ENCODE measurements around the gene SERPINA5.
"Not testable (repeated sequence)": the region's sequence is repeated elsewhere in the genome, so short reads cannot be mapped to it uniquely, and the experiment has no call there.

Gene SERPINA5

DNA sequence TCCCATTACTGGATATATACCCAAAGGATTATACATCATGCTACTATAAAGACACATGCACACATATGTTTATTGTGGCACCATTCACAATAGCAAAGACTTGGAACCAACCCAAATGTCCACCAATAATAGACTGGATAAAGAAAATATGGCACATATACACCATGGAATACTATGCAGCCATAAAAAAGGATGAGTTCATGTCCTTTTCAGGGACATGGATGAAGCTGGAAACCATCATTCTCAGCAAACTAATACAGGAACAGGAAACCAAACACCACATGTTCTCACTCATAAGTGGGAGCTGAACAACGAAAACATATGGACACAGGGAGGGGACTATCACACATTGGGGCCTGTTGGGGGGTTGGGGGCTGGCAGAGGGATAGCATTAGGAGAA, 27.7 kb downstream of the SERPINA5 start:
- DNase-seq = not testable (repeated sequence)

DNA sequence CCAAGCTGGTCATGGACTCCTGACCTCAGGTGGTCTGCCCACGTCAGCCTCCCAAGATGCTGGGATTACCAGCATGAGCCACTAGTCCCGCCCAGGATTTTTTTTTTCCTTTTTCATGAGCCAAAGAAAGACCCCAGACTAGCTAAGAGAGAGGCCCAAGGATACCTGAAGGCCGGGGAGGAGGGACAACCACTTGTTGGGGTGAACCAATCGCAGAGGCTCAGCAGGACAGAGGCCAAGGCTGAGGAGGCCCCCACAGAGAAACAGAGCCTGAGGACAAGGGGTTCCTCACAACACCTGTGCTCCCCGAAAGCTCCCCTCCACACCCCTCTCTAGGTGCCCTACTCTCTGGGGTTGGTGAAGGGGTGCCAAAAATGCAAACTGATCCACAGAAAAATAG, 30.0 kb downstream of the SERPINA5 start:
- DNase-seq = no peak

DNA sequence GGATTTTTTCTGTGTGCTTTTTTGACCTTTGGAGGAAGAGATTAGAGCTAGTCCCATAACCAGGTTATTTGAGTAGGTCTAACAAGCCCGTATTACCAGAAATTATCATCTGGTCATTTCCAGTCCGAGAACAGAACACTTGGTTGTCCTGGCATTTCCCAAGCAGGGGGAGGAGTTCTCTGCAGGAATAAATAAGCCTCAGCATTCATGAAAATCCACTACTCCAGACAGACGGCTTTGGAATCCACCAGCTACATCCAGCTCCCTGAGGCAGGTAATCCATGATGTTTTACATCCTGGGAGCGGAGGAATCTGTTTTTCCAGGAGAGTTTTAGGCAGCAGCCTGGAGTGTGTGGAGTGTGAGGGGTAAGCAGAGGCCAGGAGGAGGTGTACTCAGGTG, 30.9 kb downstream of the SERPINA5 start, which contains the start of gene SERPINA3:
Gene SERPINA3 (plus strand): TSS at position 218 of the 400 bp plus-strand sequence. CDS start 2,051 bp downstream, outside the sequence.
- no peak for DNase-seq

DNA sequence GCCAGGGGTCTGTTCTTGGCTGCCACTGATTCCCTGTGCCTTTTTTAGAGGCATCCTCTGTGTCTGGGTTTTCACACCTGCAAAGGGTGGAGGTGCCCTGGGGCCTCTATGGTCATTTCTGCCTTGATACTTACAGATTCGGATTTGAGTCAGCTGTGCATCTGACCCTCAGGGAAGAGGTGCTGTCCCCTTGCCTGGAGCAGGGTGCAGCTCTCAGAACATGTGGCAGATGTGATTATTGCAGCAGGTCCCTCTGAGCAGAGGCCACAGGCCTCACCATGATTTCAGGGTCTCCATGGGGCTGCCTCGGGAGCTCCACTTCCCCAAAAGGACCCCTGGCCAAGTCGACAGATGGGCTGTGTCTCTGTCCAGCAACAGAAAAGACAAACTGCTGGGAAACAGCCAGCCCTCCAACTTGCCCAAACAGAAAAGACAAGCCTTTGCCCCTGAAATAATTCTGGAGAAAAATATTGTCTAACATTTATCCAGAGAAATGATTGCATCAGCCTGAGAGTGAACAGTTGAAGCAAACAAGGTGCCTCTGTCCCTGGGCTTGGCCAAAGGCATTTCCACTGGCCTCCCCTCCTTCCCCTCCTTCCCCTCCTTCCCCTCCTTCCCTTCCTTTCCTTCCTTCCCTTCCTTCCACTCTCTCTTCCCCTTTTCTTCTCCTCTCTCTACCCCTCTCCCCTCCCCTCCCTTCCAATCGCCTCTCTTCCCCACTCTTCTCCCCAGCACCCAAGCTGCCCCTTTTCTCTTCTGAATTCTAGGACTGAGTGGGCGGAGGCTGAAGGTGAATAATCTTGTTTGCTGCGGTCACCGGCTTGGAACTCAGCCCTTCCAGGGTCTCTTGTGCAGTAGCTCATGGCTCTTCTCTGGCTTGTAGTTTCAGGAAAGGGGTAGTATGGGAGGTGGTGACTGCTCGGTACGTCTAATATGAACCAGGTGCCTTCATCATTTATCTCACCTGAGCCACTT, 31.6 kb downstream of the SERPINA5 start:
- DNase-seq = no peak

DNA sequence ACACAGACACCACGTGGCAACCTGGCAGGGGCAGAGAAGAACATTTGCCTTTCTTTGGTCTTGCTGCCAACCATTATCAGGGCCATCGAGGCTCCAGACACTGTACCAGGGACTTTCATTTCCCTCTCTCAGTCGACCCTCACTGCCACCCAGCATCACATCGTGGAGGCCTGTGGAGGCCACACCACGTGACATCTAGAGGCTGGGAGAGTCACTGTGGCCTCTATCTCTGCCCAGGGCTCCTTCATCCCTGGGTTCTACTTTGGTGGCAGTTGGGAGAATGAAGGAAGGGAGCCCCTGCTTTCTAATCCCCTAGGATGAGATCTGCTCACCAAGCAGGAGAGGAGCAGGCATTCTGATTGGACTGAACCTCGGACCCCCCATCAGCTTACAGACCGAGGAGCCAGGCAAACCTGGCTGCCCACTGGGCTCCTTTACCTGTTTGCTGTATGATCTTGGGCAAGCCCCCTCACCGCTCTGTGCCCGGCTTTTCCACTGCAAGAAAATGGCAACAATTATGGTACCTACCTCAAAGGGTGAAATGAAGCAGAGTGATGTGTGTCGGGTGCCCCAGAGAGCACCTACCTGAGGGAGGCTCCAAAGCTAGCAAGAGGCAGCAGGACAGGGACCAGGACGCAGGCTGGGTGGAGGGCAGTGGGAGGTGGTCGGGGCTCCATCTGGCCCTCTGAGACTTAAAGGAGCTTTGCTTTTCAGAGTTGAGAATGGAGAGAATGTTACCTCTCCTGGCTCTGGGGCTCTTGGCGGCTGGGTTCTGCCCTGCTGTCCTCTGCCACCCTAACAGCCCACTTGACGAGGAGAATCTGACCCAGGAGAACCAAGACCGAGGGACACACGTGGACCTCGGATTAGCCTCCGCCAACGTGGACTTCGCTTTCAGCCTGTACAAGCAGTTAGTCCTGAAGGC, 32.8 kb downstream of the SERPINA5 start:
- no peak for DNase-seq

DNA sequence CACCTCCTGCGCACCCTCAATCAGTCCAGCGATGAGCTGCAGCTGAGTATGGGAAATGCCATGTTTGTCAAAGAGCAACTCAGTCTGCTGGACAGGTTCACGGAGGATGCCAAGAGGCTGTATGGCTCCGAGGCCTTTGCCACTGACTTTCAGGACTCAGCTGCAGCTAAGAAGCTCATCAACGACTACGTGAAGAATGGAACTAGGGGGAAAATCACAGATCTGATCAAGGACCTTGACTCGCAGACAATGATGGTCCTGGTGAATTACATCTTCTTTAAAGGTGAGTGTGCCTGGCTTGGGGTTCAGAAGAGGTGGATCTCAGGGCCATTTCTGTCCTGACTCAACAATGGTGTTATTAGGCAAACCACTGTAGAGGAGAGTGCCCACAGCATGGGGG, 33.6 kb downstream of the SERPINA5 start:
- no peak for DNase-seq

DNA sequence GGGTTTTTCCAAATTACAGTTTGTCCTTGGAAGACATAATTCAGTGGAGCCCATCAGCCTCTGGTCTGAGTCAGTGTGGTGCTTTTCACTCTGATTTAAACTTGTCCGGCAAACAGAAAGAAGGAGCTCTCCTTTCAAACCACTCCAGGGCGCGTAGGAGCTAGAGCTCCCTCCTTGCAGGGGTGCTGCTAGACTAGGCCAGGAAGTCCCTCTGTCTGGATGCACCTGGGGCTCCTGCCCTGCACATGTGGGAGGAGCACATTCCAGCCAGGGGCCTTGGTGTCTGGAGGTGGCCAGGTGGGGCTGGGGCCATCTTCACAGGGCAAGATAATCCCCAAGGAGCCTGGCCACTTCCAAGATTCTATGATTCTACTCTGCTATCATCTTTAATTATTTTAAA, 34.0 kb downstream of the SERPINA5 start:
- DNase-seq = no peak

DNA sequence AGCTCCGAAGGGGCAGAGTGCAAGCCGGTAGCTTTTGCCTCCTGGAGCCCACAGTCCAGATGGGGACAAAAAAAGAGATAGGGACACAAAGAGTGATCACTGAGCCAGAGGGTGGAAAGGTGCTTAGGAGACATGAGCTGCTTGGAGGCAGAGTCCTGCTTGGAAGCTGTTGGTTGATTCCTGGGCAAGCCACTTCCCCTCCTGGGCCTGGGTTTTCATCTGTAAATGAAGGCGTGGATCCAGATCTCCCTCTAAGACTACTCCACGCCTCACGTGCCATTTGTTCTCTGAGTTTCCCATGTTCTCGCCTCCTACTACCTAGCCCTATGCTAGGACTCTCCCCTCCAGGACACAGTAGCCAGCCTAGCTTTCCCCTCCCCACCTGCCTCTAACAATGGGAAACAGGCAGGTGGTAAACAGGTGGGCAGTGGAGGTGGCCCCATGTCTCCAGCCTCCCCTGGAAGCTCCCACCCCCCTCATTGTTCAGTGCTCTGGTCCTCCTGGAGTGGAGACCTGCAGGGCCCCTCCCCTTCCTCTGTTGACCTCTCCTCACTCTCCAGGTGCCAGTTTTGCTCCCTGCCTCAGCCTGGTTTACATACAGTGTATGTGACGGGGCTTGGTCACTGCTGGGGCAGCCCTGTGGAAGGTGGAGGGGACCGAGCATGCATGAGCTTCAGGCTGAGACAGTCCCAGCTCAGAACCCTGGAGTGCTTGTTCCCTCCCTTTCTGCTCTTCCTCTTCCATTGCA, 34.8 kb downstream of the SERPINA5 start:
- DNase-seq = no peak

DNA sequence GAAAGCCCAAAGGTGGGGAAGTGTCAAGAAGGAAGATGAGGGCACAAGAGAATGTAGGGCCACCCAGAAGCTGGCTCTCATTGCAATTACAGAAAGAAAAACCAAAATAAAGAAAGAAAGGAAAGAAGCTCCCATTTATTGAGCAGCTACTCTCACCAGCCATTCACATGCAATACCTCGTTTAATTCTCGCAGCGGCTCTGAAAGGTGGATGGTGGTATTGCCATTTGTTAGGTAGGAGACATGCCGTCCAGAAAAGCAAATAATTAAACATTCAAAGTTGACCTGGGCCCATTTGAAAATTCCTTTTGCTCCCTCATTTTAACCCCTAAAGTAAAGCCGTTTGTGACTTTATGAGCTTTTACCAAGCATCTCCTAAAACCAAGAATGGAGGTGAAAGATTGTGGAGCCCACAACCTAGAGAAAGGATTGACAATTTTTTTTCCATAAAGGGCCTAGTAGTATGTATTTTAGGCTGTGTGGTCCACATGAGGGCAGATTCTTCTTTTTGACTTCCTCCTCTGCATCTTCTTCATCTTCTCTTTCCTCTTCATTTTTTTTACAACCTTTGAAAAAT, 36.2 kb downstream of the SERPINA5 start:
- DNase-seq = no peak

DNA sequence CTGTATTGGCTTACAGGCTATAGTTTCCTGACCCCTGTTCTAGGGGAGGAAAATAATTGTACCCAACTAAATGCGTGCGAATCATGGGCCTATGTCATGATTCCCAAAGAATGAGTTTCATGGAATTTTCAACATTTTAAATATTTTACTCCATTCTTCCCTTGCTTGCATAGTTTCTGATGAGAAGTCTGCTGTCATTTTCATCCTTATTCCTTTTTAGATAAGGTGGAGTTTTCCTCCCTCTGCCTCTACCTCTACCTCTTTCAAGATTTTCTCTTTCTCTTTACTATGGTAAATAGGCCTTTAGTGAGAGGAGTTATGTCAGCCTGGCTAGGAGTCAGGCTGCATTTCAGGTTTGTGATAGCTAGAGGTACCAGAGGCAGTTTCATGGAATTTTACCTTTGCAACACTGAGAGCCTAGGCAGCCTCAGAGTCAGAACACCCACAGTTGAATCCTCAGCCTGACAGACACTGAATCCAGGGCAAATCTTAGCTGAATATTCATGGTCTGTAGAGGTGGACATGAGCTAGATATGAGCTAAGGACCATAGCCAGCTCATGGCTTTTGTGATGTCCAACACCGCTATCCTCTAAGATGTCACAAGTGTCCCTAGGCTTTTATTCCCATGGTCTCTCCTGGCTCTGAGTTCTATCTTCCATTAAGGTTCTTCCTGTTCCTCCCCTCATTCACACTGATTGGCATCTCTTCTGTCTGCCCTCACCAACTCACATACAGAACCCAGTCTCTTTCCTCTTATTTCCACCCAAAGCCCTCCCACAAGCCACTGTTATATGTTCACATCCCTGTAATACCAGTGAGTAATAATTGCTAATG, 37.0 kb downstream of the SERPINA5 start:
- no peak for DNase-seq

DNA sequence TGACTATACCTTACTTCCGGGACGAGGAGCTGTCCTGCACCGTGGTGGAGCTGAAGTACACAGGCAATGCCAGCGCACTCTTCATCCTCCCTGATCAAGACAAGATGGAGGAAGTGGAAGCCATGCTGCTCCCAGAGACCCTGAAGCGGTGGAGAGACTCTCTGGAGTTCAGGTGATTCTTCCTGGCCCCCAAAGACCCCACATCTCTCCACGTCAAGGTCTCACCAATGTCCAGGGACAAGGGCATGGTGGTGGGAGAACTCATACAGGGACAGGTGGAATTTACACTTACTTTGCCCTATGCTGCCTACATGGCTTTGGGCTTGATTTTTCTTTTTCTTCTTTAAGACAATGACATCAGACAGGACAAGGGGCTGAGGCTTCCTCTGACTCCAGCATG, 38.1 kb downstream of the SERPINA5 start:
- DNase-seq = no peak

DNA sequence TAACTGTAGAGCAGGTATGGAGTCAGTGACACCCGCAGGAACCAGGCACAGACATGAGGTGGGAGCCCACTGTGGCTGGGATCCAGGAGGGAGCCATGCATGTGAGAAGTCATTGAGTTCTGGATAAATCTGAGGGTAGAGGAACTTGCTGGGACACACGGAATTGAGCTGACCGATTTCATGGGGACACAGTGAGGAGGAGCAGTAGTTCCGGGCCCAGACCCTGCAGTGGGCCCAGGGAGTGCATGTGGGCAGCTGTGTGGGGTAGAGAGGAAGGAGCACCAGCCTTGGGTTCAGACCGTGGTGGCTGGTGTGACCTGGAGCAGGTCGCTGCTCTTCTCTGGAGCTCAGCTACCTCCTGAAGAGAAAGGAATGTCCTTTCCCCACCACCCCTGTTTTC, 39.4 kb downstream of the SERPINA5 start:
- no peak for DNase-seq

DNA sequence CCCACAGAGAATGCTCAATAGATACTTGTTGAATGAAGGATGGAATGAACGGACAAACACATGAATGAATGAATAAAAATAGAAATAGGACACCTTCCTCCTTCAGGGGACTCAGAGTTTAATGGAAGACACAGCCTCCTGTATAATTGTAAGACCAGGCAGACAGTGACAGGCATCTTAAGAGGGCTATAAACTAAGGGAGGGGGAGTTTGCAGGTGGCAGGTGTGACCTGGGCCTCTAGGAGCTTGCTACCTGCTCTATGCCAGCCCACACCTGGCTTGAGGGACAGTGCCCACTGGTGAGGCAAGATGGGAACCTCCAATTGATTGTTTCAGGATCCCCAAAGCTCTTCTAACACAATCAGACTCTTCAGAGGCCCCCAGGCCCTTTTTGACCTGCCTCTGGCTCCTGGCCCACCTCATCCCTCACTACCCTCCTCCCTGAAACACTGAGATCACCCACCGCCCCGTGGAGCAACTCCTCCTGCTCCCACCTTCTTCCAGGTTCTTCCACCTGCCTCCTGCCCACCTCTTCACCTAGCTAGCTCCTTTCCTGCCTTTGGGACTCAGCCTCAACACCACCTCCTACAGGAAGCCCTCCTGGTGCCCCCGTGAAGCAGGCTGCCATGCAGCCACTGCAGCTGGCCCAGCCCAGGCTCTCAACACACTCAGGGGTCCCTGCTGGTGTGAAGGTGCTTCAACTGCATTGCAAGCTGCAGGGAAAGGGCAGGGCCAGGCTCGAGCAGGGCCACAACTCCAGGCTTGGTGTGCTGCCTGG, 40.3 kb downstream of the SERPINA5 start:
- DNase-seq = no peak

DNA sequence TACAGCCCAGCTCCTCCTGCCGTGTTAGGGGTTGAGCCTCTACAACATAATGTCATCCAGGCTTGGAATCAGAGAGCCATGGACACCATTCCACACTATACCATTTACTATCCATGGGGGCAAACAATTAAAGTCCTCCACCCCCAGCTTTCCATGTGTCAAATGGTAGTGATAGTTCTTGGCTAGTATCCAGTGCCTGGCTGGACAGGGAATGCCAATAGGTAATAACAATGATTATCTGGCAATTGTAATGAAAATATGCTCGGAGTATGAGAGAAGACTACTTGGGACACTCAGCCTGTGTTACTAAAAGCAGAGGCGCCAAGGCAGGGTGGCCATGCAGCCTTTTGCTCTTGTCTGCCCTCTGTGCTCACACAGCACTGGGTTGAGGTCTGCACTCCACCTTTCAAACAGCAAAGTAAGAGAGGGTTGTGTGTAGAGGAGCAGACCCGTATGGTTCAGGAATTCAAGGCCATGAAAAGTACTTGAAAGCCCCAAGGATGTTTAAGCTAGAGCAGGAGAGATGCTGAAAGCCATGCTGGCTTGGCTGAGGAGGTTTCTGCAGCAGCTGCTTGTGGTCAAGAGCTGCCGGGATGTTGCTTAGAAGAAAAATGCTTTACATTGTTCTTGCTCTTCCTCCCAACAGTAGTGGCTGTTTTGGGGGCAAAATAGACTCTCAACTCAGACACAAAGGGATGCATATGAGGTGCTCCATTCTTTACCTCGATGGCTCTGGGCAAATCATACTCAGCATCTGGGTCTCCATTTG, 41.6 kb downstream of the SERPINA5 start:
- DNase-seq = no peak

DNA sequence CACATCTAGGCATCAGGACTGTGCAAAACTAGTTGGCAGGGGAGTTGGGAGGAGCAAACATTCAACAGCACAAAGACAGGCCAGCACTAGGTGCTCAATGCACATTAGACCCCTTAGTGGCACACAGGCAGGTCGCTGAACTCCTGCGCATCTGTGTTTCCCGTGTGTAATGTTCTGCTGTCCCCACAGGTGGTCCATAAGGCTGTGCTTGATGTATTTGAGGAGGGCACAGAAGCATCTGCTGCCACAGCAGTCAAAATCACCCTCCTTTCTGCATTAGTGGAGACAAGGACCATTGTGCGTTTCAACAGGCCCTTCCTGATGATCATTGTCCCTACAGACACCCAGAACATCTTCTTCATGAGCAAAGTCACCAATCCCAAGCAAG, 42.2 kb downstream of the SERPINA5 start:
- no peak for DNase-seq

DNA sequence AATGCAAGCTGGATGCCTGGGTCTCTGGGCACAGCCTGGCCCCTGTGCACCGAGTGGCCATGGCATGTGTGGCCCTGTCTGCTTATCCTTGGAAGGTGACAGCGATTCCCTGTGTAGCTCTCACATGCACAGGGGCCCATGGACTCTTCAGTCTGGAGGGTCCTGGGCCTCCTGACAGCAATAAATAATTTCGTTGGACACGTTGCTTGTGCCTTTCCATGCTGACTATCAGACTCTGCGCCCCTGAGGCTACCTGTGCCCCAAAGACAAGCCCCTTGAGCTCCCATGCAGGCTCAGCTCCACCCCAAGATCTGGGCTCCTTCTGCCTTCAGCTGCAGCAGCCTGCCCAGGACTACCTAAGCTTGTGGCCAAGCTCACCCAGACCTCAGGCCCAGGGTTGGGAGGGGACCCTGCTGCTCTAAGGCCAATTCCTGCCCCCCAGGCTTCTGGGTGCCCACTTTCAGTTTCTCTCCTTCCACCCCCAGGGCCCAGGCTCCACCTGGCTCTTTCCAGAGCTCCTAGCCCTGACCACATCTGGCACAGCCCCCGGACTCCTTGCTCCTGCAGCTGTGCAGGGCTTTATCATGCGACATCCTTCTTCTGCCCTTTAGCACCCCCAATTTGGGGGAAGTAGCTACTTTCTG, 42.8 kb downstream of the SERPINA5 start:
- DNase-seq = no peak

DNA sequence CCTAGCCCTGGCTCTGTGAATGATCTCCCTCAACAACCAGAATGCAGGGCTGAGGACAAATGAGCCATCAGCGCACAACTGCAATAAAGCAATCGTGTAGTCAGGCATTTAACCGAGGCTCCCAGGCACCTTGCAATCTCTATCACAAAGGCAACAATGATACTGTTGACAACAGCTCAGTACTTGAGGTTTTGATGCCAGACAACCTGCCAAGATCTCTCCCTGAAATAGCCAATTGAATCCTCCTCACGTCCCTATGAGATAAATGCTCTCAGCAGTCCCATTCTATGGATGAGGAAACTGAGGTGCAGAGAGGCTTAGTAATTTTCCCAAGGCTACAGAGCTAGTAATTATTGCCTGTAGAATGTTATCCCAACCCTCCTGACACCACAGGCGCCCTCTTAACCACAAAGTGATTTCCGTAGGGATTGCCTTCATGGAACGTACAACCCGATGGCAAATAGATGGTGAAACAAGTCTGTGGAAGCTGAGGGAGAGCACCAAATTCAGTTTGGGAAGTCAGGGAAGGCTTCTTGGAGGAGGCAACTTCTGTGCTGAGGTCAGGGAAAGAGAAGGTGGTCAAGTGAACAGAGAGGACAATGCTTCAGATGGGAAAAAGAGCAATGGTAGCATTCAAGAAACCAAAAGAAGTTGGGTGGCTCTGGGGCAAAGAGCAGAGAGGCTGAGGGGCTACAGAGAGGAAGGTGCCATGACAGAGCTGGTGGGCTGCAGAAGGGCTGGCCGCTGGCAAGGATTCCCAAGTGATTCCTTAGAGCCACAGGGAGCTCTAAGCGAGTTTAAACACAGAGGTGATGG, 43.5 kb downstream of the SERPINA5 start:
- no peak for DNase-seq

DNA sequence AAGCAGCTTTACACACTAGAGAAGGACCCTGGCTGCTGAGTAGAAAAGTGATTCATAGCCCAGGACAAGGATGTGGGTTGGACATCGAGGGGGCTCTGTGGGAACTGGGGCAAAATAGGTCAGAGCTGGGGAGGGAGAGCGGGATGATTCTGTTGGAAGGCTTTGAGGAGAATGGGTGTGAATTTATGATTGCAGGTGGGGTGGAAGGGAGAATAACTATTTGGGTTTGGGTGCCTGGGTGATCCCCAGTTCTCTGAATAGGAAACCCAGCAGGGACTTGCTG, 44.1 kb downstream of the SERPINA5 start:
- DNase-seq = no peak

DNA sequence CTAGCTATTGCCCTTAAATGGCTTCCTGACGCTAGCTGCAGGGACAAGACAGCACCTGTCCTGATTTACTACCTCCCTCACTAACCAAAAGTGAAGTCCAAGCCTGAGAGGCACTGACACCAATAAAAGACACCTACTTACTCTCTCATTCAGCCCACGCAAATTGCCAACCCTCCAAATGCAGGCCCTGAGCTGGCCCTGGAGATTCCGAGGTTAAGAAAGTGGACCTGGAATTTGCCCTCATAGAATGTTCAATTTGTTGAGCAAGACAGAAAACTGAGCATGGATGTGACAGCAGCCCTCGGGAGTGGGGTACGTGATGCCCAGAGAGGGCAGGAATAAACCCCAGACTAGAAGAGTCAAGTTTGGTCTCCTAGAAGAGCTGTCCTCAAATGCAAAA, 47.4 kb downstream of the SERPINA5 start:
- no peak for DNase-seq

Data from NCI-H1092 treated with DMSO at 0.1 percent for 48 hours (cell line).